Measurements from ENCODE around the gene FSTL5.

DNA sequence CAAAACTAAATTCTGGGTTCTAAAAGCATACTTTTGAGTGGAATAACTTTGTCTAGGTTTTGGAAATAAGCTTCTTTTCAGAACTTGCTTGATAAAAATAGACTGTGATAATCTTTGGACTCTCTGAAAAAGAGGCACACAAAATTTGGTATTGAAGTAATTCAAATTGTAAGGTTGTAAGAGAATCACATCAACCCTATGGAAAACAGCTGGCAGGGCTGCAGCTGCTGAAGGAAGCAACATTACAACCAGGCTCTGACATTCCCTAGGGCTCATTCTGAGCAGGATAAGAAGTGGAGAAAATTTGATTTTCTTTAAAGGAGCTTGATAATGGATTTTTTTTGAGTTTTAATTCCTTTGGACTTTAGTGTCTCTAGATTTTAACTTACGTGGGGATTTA lies 147.6 kb downstream of the FSTL5 start:
- no peak for TF ChIP-seq POLR2A (IDR thresholded peaks at IDR 0.05; ENCODE audit: low read depth)
- TF ChIP-seq, protein P1, sequence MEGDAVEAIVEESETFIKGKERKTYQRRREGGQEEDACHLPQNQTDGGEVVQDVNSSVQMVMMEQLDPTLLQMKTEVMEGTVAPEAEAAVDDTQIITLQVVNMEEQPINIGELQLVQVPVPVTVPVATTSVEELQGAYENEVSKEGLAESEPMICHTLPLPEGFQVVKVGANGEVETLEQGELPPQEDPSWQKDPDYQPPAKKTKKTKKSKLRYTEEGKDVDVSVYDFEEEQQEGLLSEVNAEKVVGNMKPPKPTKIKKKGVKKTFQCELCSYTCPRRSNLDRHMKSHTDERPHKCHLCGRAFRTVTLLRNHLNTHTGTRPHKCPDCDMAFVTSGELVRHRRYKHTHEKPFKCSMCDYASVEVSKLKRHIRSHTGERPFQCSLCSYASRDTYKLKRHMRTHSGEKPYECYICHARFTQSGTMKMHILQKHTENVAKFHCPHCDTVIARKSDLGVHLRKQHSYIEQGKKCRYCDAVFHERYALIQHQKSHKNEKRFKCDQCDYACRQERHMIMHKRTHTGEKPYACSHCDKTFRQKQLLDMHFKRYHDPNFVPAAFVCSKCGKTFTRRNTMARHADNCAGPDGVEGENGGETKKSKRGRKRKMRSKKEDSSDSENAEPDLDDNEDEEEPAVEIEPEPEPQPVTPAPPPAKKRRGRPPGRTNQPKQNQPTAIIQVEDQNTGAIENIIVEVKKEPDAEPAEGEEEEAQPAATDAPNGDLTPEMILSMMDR (IDR thresholded peaks at IDR 0.05): no peak
- no peak for TF ChIP-seq POLR2AphosphoS5 (IDR thresholded peaks at IDR 0.05)
- no peak for TF ChIP-seq EP300 (IDR thresholded peaks at IDR 0.05)
